Activated CD4-positive, alpha-beta T cell treated with anti-CD3 and anti-CD28 coated beads for 36 hours (primary cell): ENCODE results near the gene OAF. TPM values are rescaled to one million over a fixed set of nuclear protein-coding genes. Genes with fewer than 3 reads are reported as not detected.

Experiments used
- ATAC-seq: fragments of 200-7000 bp; cut with Tn5 transposase; one replicate; pipeline ENCODE4 v1.10.0; 2021; ENCODE audit warnings: mild to moderate bottlenecking, moderate library complexity
- CTCF ChIA-PET: fragments of 350-600 bp; sonication (Branson Sonifier 250); formaldehyde crosslinking; loops from one replicate; lab custom pipeline; 2021; ENCODE audit warnings: antibody characterized with exemption; lab: Charles Lee
- POLR2A ChIA-PET: fragments of 350-600 bp; sonication (Branson Sonifier 250); formaldehyde crosslinking; loops from one replicate; lab custom pipeline; 2021; ENCODE audit warnings: antibody characterized with exemption, inconsistent platforms; lab: Charles Lee
- DNase-seq: peaks from one replicate; pipeline ENCODE4 v3.0.0-alpha.2; 2020
- H3K27ac Mint-ChIP-seq: one replicate; pipeline ENCODE4 v1.8.0; 2021; ENCODE audit warnings: mixed read lengths
- H3K27me3 Mint-ChIP-seq: one replicate; pipeline ENCODE4 v1.8.0; 2021; ENCODE audit warnings: mixed read lengths
- H3K36me3 Mint-ChIP-seq: one replicate; pipeline ENCODE4 v1.8.0; 2021; ENCODE audit warnings: low read depth, mixed read lengths
- H3K4me1 Mint-ChIP-seq: one replicate; pipeline ENCODE4 v1.8.0; 2021; ENCODE audit warnings: mixed read lengths
- H3K4me3 Mint-ChIP-seq: one replicate; pipeline ENCODE4 v1.8.0; 2021; ENCODE audit warnings: mild to moderate bottlenecking, moderate library complexity, mixed read lengths
- H3K9me3 Mint-ChIP-seq: one replicate; pipeline ENCODE4 v1.8.0; 2021; ENCODE audit warnings: low read depth, mixed read lengths
- intact Hi-C, 2 experiments: fragments of 100-400 bp; cut with DNase I in 1 of 2; cut with micrococcal nuclease in 1 of 2; formaldehyde crosslinking; loops; one replicate each; pipeline versions ENCODE4 v1.14.2 to v1.15.1; 2022 to 2024; cut with DNase I, micrococcal nuclease
- total RNA-seq, 2 experiments: library from RNA; stranded (reverse); gene quantifications; one replicate each; pipeline ENCODE4 v1.2.3, GENCODE V29; 2021

OAF gene
- total RNA-seq, 2 experiments from 2014 or later: 1.4 to 1.6 TPM

GRCh38 chr11:120195601-120196320 lies 15.1 kb upstream of the OAF start:
- no peaks in the 10 kb centered on the region for H3K9me3 Mint-ChIP-seq
- H3K4me1 Mint-ChIP-seq: no peaks in the 10 kb centered on the region
- H3K4me3 Mint-ChIP-seq: no peak overlapping the region
- CTCF ChIA-PET: interaction anchor here (1.0 kb wide), 1 partner anchor 107 kb away, joined by 3 read pairs; no protein-coding TSS in a partner anchor
- peaks cover 6% of the 10 kb centered on the region for H3K27me3 Mint-ChIP-seq
- no peak for ATAC-seq
- POLR2A ChIA-PET: no interaction called here
- DNase-seq: no peak
- H3K36me3 Mint-ChIP-seq: no peaks in the 10 kb centered on the region
- intact Hi-C loops: no loop called here
- H3K27ac Mint-ChIP-seq: no peak overlapping the region

- Mint-ChIP-seq H3K4me1 (no peaks in the 10 kb centered on the region), H3K27ac (no peak overlapping the region), H3K36me3 (no peaks in the 10 kb centered on the region), H3K9me3 (no peaks in the 10 kb centered on the region), H3K4me3 (no peak overlapping the region), H3K27me3 (peaks cover 6% of the 10 kb centered on the region)
- ATAC-seq: no peak
- ChIA-PET POLR2A (no interaction called here), CTCF (no interaction called here)
- no peak for DNase-seq
- intact Hi-C loops: no loop called here
Measured at GRCh38 chr11:120196826-120197225, 14.0 kb upstream of the OAF start.

- no peak overlapping the region for H3K4me3 Mint-ChIP-seq
- POLR2A ChIA-PET: no interaction called here
- no peak for DNase-seq
Measured at GRCh38 chr11:120197251-120197891, 13.5 kb upstream of the OAF start.

GRCh38 chr11:120197977-120198376 lies 12.9 kb upstream of the OAF start:
- no peak for ATAC-seq
- CTCF ChIA-PET: interaction anchor here (0.6 kb wide), 1 partner anchor 36 kb away, joined by 3 read pairs; no protein-coding TSS in a partner anchor
- H3K4me1 Mint-ChIP-seq: no peaks in the 10 kb centered on the region

More at GRCh38 chr11:120197251-120197891, 13.5 kb upstream of the OAF start:
- peaks cover 8% of the 10 kb centered on the region for H3K27me3 Mint-ChIP-seq
- no peak for ATAC-seq
- no peak overlapping the region for H3K27ac Mint-ChIP-seq
- intact Hi-C loops: no loop called here
- H3K4me1 Mint-ChIP-seq: no peaks in the 10 kb centered on the region
- no peaks in the 10 kb centered on the region for H3K9me3 Mint-ChIP-seq
- CTCF ChIA-PET: no interaction called here
- no peaks in the 10 kb centered on the region for H3K36me3 Mint-ChIP-seq

GRCh38 chr11:120198403-120198786 lies 12.4 kb upstream of the OAF start:
- Mint-ChIP-seq H3K27me3 (peaks cover 10% of the 10 kb centered on the region), H3K9me3 (no peaks in the 10 kb centered on the region), H3K36me3 (no peaks in the 10 kb centered on the region), H3K4me1 (no peaks in the 10 kb centered on the region), H3K27ac (no peak overlapping the region), H3K4me3 (no peak overlapping the region)
- intact Hi-C loops: no loop called here
- ATAC-seq (no peak), DNase-seq (no peak)
- POLR2A ChIA-PET: no interaction called here
- CTCF ChIA-PET: interaction anchor here (0.6 to 1.1 kb wide), 2 partner anchors 9 to 35 kb away, joined by 3 read pairs; no protein-coding TSS in a partner anchor

More at GRCh38 chr11:120197977-120198376, 12.9 kb upstream of the OAF start:
- no peaks in the 10 kb centered on the region for H3K36me3 Mint-ChIP-seq
- no peaks in the 10 kb centered on the region for H3K9me3 Mint-ChIP-seq
- no peak overlapping the region for H3K4me3 Mint-ChIP-seq
- H3K27ac Mint-ChIP-seq: no peak overlapping the region
- H3K27me3 Mint-ChIP-seq: peaks cover 9% of the 10 kb centered on the region
- no peak for DNase-seq
- intact Hi-C loops: no loop called here
- POLR2A ChIA-PET: no interaction called here

- no peaks in the 10 kb centered on the region for H3K4me1 Mint-ChIP-seq
- H3K4me3 Mint-ChIP-seq: no peak overlapping the region
- no peaks in the 10 kb centered on the region for H3K36me3 Mint-ChIP-seq
- ATAC-seq: no peak
- CTCF ChIA-PET: interaction anchor here (0.6 to 1.1 kb wide), 2 partner anchors 9 to 35 kb away, joined by 3 read pairs; no protein-coding TSS in a partner anchor
- H3K9me3 Mint-ChIP-seq: no peaks in the 10 kb centered on the region
- DNase-seq: no peak
- peaks cover 10% of the 10 kb centered on the region for H3K27me3 Mint-ChIP-seq
- no peak overlapping the region for H3K27ac Mint-ChIP-seq
- POLR2A ChIA-PET: no interaction called here
- intact Hi-C loops: no loop called here
Measured at GRCh38 chr11:120198787-120199469, 11.9 kb upstream of the OAF start.

GRCh38 chr11:120199613-120200012 lies 11.2 kb upstream of the OAF start:
- POLR2A ChIA-PET: no interaction called here
- H3K36me3 Mint-ChIP-seq: no peaks in the 10 kb centered on the region
- H3K9me3 Mint-ChIP-seq: no peaks in the 10 kb centered on the region
- CTCF ChIA-PET: no interaction called here
- H3K4me1 Mint-ChIP-seq: no peaks in the 10 kb centered on the region
- H3K27ac Mint-ChIP-seq: no peak overlapping the region
- H3K27me3 Mint-ChIP-seq: peaks cover 15% of the 10 kb centered on the region
- intact Hi-C loops: no loop called here
- no peak overlapping the region for H3K4me3 Mint-ChIP-seq
- ATAC-seq (no peak), DNase-seq (no peak)

GRCh38 chr11:120200677-120201076 lies 10.2 kb upstream of the OAF start:
- Mint-ChIP-seq H3K4me1 (no peaks in the 10 kb centered on the region), H3K27me3 (peaks cover 14% of the 10 kb centered on the region), H3K27ac (no peak overlapping the region), H3K9me3 (no peaks in the 10 kb centered on the region), H3K36me3 (no peaks in the 10 kb centered on the region), H3K4me3 (no peak overlapping the region)
- ATAC-seq: no peak
- CTCF ChIA-PET: interaction anchor here (1.5 kb wide), 1 partner anchor 102 kb away, joined by 3 read pairs; no protein-coding TSS in a partner anchor
- no peak for DNase-seq
- POLR2A ChIA-PET: no interaction called here
- intact Hi-C loops: no loop called here

GRCh38 chr11:120201653-120202052 lies 9.2 kb upstream of the OAF start:
- CTCF ChIA-PET: interaction anchor here (1.5 kb wide), 1 partner anchor 101 kb away, joined by 3 read pairs; no protein-coding TSS in a partner anchor
- intact Hi-C loops: no loop called here

GRCh38 chr11:120203626-120204025 lies 7.2 kb upstream of the OAF start:
- H3K4me1 Mint-ChIP-seq: no peaks in the 10 kb centered on the region
- peaks cover 27% of the 10 kb centered on the region for H3K27me3 Mint-ChIP-seq
- no peak for ATAC-seq
- no peak for DNase-seq
- intact Hi-C loops: no loop called here
- no peak overlapping the region for H3K4me3 Mint-ChIP-seq
- no peaks in the 10 kb centered on the region for H3K36me3 Mint-ChIP-seq
- ChIA-PET CTCF (interaction anchor here (0.9 kb wide), 1 partner anchor 26 kb away, joined by 3 read pairs; no protein-coding TSS in a partner anchor), POLR2A (no interaction called here)
- no peaks in the 10 kb centered on the region for H3K9me3 Mint-ChIP-seq
- H3K27ac Mint-ChIP-seq: no peak overlapping the region

More at GRCh38 chr11:120201653-120202052, 9.2 kb upstream of the OAF start:
- Mint-ChIP-seq H3K27ac (no peak overlapping the region), H3K4me3 (no peak overlapping the region), H3K27me3 (peaks cover 13% of the 10 kb centered on the region), H3K36me3 (no peaks in the 10 kb centered on the region), H3K4me1 (no peaks in the 10 kb centered on the region), H3K9me3 (no peaks in the 10 kb centered on the region)
- no peak for DNase-seq
- POLR2A ChIA-PET: no interaction called here
- ATAC-seq: no peak

- peaks cover 29% of the 10 kb centered on the region for H3K27me3 Mint-ChIP-seq
- POLR2A ChIA-PET: no interaction called here
- intact Hi-C loops: no loop called here
- peaks cover 7% of the 10 kb centered on the region for H3K4me1 Mint-ChIP-seq
- H3K4me3 Mint-ChIP-seq: no peak overlapping the region
- CTCF ChIA-PET: interaction anchor here (0.7 kb wide), 1 partner anchor 16 kb away, joined by 3 read pairs; no protein-coding TSS in a partner anchor
- no peaks in the 10 kb centered on the region for H3K36me3 Mint-ChIP-seq
- no peaks in the 10 kb centered on the region for H3K9me3 Mint-ChIP-seq
- ATAC-seq (no peak), DNase-seq (no peak)
- H3K27ac Mint-ChIP-seq: no peak overlapping the region
Measured at GRCh38 chr11:120205596-120206161, 5.2 kb upstream of the OAF start.
